ENCODE results near the gene CEBPB. TPM values are rescaled to one million over a fixed set of nuclear protein-coding genes. Genes with fewer than 3 reads are reported as not detected.

The CEBPB gene
- total RNA-seq = 100 to 1,000 TPM in 1 of 2 donors, 10 to 100 TPM in 1; 47.7 to 104 TPM

DNA sequence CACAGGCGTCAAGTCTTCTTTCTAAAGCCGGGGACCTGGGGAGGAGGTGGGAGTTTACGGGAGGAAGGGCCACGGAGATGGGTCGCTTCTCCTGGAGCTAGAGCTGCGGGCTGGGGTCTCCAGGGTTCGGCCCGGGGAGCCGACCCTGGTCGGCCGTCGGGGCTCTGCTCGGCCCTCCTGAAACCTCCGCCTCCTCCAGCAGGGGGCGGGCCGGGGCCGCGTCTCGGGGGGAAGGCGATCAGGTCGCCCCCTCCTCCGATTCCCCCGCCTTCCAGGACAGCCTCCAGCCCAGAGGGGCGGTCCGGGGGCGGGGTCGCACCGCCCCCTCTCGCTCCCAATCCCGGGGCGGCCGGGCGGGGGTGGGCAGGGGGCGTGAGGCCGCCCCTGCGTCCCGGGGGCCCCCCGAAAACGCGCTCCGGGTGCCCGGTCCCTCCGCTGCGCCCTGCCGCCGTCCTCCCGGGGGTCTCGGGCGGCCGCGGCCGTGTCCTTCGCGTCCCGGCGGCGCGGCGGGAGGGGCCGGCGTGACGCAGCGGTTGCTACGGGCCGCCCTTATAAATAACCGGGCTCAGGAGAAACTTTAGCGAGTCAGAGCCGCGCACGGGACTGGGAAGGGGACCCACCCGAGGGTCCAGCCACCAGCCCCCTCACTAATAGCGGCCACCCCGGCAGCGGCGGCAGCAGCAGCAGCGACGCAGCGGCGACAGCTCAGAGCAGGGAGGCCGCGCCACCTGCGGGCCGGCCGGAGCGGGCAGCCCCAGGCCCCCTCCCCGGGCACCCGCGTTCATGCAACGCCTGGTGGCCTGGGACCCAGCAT, at the start of gene CEBPB:
CEBPB (plus strand) TSS at position 580 of the 814 bp plus-strand sequence; CDS start at position 784, 204 bp downstream.
- DNase-seq (peak; percentile 90 to 93 (median 92)), ATAC-seq (peak; percentile 77)
- Histone ChIP-seq H3K9me3 (no peaks in the 10 kb centered on the region), H3K36me3 (replicated peaks in 1 of 2; ENCODE audit: insufficient read depth in 1 of 2, low read depth in 2 of 2) (no peaks in the 10 kb centered on the region), H3K27me3 (no peaks in the 10 kb centered on the region), H3K4me1 (peaks cover 43% of the 10 kb centered on the region), H3K4me3 (peak within 1 kb of the TSS; percentile 76 to 89), H3K27ac (peak within 1 kb of the TSS; percentile 96 to 100 (median 99))
- WGBS, 2 donors = 0% methylated on average over 38 of the region's 89 CpGs; no CpG with 5 or more reads in 1 of the 2 donors
- intact Hi-C loops (cut with DNase I) = no loop called here
- TF ChIP-seq POLR2A (IDR thresholded peaks at IDR 0.05) = peak; percentile 99 to 100 (median 99)
- TF ChIP-seq, protein P1, sequence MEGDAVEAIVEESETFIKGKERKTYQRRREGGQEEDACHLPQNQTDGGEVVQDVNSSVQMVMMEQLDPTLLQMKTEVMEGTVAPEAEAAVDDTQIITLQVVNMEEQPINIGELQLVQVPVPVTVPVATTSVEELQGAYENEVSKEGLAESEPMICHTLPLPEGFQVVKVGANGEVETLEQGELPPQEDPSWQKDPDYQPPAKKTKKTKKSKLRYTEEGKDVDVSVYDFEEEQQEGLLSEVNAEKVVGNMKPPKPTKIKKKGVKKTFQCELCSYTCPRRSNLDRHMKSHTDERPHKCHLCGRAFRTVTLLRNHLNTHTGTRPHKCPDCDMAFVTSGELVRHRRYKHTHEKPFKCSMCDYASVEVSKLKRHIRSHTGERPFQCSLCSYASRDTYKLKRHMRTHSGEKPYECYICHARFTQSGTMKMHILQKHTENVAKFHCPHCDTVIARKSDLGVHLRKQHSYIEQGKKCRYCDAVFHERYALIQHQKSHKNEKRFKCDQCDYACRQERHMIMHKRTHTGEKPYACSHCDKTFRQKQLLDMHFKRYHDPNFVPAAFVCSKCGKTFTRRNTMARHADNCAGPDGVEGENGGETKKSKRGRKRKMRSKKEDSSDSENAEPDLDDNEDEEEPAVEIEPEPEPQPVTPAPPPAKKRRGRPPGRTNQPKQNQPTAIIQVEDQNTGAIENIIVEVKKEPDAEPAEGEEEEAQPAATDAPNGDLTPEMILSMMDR (IDR thresholded peaks at IDR 0.05) = peak; percentile 71 to 90 (median 80)

GRCh38 chr20:50141018-50141675, 49.5 kb upstream of the CEBPB start:
- no peak for ATAC-seq
- no peak for TF ChIP-seq POLR2A (IDR thresholded peaks at IDR 0.05)
- TF ChIP-seq, protein P1 (IDR thresholded peaks at IDR 0.05) = no peak
- Histone ChIP-seq H3K27me3 (no peaks in the 10 kb centered on the region), H3K4me3 (no peak overlapping the region), H3K27ac (peak overlapping the region in 1 of 4 donors; percentile 7), H3K9me3 (no peaks in the 10 kb centered on the region), H3K36me3 (replicated peaks in 1 of 2; ENCODE audit: insufficient read depth in 1 of 2, low read depth in 2 of 2) (no peaks in the 10 kb centered on the region), H3K4me1 (peaks cover 37% of the 10 kb centered on the region)
- intact Hi-C loops (cut with DNase I) = no loop called here
- WGBS, 2 donors = 75% methylated on average over 6 of the region's 6 CpGs; no CpG with 5 or more reads in 1 of the 2 donors
- no peak for DNase-seq

- H3K36me3 ChIP-seq (replicated peaks in 1 of 2; ENCODE audit: insufficient read depth in 1 of 2, low read depth in 2 of 2) = no peaks in the 10 kb centered on the region
- H3K9me3 ChIP-seq = no peaks in the 10 kb centered on the region
- 90 to 95% methylated on average over 9 to 12 of the region's 12 CpGs for WGBS, 2 donors
- intact Hi-C loops (cut with DNase I) = no loop called here
- H3K27ac ChIP-seq = peak overlapping the region in 1 of 4 donors; percentile 7
- ATAC-seq = no peak
- H3K4me1 ChIP-seq = peaks cover 44% of the 10 kb centered on the region
- no peak for DNase-seq
- H3K27me3 ChIP-seq = no peaks in the 10 kb centered on the region
- no peak overlapping the region for H3K4me3 ChIP-seq
- no peak for TF ChIP-seq POLR2A (IDR thresholded peaks at IDR 0.05)
- TF ChIP-seq, protein P1 (IDR thresholded peaks at IDR 0.05) = no peak
Measured at GRCh38 chr20:50141811-50142561, 48.6 kb upstream of the CEBPB start.

DNA sequence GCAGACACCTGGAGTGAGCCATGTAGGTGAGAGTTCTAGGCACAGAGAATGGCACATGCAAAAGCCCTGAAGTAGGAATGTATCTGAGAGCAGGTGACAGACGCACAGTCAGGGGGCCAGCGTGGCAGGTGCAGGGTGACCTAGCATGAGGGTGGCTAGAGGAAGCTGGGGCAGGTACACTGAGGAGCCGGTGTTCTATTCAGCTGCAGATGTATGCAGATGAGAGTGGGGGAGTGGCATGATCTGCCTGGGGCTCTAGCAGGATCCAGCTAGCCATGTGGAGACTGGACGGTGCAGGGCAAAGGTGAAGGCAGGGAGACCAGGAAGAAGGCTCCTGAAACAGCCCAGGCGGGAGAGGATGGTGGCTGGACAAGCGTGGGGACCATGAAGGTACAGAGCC, 47.8 kb upstream of the CEBPB start:
- peaks cover 36% of the 10 kb centered on the region for H3K4me1 ChIP-seq

More for the DNA sequence above, 47.8 kb upstream of the CEBPB start:
- intact Hi-C loops (cut with DNase I) = no loop called here
- DNase-seq (no peak), ATAC-seq (no peak)
- H3K36me3 ChIP-seq (replicated peaks in 1 of 2; ENCODE audit: insufficient read depth in 1 of 2, low read depth in 2 of 2) = no peaks in the 10 kb centered on the region
- WGBS, 2 donors = 87 to 100% methylated on average over 6 of the region's 6 CpGs
- TF ChIP-seq, protein P1 (IDR thresholded peaks at IDR 0.05) = no peak
- no peak for TF ChIP-seq POLR2A (IDR thresholded peaks at IDR 0.05)
- H3K27ac ChIP-seq = no peak overlapping the region
- H3K4me3 ChIP-seq = no peak overlapping the region
- H3K9me3 ChIP-seq = no peaks in the 10 kb centered on the region
- no peaks in the 10 kb centered on the region for H3K27me3 ChIP-seq

Measured in body of pancreas (tissue), 4 donors.